Activated CD4-positive, alpha-beta T cell treated with anti-CD3 and anti-CD28 coated beads, Interleukin-2, Interleukin-6, amounts not matched to agents 100 ng/mL and 50 ng/mL, durations not matched to agents 16 hours and 8 hours (primary cell): ENCODE results near the gene ADAMTSL3.
A peak's percentile ranks its signal among the peaks of the same experiment; 100 is the strongest.
"Not testable (repeated sequence)": the region's sequence is repeated elsewhere in the genome, so short reads cannot be mapped to it uniquely, and the experiment has no call there.

Source experiments
- DNase-seq: peaks from one replicate; pipeline ENCODE4 v3.0.0-alpha.2; 2020

The ADAMTSL3 gene

DNA sequence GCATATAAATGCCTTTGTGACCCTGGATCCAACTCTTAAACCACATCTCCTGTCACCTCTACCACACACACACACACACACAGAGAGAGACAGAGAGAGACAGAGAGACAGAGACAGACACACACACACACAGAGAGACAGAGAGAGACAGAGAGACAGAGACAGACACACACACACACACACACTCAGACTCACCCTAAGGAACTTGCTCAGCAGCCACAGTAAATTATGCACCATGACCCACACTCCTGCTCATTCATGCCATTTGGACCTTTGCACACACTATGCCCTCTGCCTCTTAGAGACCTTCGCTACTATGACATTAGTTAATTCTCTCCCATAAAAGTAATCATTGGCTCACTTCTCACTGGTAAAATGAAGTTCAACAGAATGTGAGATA lies 275.7 kb downstream of the ADAMTSL3 start:
- DNase-seq: no peak

DNA sequence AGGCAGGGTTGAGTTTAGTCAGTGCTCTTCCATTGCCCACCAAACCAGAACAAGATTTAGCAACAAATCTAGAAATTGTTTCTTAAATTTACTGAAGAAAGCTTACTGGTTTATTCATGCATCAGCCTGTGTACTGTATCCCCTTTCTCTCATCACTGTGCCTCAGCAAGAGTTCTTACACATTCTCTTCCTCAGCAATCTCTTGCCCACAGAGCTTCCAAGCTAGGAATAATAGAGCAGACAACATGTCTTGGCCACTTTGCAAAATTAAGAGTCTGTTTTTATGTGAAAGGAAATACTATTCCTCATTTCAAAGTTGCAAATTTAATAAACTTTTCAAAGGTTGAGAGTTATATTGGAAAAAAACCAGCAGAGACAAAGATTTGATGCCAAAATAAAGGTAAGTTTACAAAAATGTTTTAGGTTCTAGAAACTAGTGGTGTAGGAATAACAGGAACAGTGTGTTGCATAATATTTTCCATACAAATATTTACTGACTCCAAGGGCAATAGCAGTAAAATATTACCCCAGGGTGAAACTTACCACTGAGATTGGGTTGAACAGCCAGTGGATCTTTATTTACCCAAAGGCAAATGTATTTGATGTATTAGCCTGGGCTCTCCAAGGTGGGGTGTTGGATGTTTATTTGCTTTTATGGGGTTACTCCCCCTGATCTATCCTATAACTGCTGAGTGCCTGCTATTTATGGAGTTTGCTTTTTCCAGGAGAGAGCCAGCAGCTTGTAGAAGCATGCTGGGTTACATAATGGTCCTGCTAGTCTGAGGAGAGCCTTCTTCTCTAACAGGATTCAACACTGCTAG lies 276.7 kb downstream of the ADAMTSL3 start:
- DNase-seq: no peak

DNA sequence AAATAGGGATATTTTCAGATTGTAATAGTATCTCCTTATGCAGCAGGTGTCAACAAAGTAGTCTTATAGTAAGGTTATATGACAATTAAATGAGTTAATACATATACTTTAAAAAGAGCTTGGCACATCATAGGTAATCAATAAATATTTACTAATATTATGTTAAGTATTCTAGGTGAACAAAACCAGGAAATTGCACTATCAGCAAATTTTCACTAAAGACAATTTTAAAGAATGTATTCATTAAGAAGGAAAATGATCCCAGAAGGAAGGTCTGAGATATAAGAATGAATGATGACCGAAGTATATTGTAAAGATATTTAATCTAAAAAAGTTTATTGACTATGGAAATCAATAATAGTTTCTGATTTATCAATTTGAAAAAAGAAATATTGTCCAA lies 281.9 kb downstream of the ADAMTSL3 start:
- DNase-seq: no peak

DNA sequence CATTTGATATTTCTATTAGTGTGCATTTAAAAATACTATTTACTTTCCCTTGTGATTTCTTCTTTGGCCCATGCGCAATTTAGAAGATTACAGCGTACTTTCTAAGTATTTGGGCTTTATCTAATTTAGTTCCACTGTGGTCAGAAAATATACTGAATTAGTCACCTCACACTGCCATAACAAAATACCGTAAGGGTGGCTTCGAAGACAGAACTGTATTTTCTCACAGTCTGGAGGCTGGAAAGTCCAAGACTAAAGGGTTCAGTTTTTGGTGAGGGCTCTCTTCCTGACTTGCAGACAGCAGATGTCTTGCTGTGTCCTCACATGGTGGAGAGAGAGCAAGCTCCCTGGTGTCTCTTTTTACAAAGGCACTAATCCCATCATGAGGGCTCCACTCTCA lies 286.2 kb downstream of the ADAMTSL3 start:
- no peak for DNase-seq

DNA sequence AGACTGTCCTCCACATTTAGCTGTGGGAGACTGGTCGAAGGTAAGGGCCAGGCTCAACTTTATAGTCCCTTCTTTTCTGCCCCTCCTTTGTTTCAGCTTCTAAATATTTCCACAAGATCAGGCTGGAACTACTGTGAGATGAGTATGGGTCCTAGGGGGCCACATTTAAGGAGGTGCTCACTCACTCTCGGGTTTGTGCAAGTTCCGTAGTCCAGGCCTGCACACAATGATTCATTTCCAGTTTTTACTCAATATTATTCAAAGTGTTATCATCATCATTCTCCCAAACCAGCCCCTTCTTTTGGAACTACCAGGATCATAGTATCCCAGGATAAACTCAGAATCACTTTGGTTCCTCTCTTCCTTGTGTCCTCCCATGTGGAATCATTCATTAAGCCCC lies 289.1 kb downstream of the ADAMTSL3 start:
- no peak for DNase-seq

DNA sequence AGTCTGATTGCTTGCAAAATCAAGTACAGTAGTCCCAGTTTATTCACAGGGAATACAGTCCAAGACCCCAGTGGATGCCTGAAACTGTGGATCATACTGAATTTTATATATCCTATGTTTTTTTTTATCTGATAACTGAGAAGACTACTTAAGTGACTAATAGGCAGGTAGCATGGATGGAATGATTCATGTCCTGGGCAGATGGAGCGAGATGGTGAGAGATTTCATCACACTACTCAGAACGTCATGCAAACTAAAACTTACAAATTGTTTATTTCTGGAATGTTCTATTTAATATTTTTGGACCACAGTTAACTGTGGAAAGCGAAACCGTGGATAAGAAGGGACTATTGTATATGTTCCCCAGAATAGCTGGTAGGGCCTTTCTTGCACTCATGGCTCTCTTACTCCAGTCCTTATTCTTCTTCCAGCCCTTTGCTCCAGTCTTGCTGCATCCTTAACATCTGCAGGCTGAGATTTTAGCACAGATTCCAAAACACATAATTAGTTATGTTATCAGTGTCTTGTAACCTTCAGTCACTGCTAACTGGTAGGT lies 290.0 kb downstream of the ADAMTSL3 start:
- no peak for DNase-seq

DNA sequence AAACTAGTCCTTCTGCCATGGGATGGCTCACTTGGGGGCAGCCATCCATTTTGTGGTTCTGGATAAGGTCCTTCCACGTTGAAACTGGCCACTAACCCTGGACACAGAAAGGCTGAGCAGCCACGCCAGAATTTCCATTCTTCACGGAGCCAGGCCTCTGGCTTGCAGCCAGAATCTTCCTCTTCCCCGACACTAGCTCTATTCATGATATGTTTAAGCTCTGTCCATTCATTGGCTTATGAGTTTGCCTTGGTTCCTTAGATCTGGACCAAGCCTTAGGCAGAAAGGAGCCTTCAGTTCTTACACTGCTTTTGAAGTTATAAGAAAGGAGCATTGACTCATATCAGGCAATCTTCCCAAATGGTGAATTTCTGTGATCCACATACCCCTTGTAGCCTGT lies 293.2 kb downstream of the ADAMTSL3 start:
- no peak for DNase-seq

DNA sequence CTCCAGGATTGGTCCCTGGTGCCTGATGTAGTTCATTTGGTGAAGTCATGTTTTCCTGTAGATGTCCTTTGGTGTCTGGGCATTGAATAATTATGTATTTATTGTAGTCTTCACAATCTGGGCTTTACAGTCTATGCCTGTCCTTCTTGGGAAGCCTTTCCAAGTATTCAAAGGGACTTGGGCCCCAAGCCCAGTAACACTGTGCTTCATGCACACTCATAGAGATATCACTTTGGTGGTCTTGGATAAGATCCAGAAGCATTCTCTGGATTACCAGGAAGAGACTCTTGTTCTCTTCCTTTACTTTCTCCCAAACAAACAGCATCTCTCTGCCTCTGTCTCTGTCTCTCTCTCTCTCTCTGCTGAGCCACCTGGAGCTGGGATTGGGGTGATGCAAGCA lies 300.6 kb downstream of the ADAMTSL3 start:
- no peak for DNase-seq

DNA sequence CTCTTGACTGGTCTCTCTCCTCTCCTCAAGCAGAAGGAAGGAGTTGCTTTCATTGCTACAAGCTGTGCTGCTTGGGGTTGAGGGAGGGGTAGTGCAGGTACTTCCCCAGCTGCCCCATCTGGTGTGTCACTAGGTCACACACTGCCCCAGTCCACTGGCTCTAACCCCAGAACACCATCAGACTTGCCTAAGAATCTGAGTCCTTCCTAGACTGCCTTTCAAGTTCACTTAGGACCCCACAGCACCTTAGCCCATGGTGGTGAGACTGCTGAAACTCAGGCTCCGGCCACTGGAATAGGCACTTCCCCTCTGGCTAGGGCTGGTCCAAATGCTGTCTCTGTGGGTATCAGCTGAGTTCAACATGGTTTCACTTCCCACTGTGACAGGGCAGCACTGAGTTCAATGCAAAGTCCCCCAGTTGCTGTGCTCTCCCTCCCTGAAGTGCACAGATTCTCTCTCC lies 301.9 kb downstream of the ADAMTSL3 start:
- no peak for DNase-seq

DNA sequence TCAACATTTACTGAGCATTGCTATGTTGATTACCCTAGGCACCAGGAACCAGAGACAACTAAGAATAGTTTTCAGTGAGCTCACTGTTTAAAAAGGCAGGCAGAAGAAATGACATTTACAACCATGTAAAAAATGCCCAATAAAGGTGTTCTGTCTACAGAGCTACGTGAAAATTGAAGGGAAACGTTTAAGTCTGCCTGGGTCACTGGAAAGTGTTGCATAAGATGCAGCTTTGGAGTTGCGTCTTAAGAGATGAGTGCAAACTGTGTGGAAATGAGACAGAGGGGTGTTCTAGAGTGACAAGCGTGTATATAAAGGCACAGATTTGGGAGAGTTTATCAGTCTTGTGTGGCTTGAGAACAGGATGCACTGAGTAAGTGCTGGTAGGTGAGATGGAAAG lies 303.0 kb downstream of the ADAMTSL3 start:
- no peak for DNase-seq

DNA sequence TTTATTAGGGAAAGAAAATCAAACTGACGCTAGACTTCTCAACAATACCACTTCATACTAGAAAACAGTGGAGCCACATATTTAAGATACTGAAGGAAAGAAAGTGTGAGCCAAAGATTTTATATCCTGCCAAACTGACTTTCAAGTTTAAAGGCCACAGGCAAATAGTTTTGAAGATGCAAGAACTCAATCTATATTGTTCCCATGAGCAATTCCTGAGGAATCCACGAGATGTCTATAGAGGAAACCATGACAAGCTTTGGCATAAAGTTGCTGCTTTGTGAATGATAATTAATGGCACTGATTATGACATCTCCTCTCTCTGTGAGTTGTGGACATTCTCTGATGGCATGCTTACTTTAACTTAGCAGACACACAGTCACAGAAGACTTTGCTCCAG lies 305.6 kb downstream of the ADAMTSL3 start:
- no peak for DNase-seq

DNA sequence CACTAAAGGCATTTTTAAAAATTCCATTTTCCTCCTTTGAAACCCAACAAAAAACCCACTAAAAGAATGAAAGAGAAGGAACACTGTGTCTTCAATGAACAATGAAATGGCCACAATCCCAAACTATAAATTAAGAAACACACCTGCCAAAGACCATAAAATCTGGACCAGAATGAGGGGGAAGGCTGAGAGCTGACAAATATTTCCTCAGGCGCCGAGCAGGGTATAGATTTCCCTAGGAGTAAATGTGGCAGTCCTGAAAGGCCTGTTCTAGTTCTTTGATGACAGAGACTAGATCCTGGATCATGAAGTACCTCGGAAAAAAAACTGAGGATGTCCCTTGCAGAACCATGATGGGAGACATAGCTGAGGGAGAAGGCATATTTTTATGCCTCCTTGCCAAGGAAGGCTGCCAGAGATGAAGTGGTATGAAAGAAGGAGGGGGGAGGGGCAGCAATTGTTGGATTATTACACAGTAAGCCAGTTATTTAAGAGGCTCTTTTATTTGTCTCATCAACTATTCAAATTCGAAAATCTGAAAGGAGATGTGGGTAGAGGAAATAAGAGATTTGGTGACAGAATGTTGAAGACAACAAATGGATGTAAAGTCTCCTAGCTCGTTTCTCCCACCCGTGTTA lies 306.4 kb downstream of the ADAMTSL3 start:
- DNase-seq: no peak

DNA sequence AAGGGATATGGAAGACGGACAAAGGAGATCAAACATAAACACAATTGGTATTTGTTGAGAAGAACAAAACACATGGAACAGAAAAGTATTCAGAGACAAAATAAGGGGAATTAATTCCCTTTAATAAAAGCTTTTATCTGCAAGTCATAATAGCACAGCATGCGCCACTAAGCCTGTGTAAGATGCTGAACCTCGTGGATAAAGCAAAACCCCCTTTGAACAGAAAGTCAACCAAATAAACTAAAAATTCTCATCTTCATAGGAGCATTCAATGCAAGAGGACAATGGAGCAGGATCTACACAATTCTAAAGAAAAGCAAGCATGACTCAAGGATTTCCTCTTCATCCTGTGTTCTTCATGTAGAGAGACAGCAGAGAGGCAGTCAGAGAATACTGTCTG lies 307.4 kb downstream of the ADAMTSL3 start:
- DNase-seq: no peak

DNA sequence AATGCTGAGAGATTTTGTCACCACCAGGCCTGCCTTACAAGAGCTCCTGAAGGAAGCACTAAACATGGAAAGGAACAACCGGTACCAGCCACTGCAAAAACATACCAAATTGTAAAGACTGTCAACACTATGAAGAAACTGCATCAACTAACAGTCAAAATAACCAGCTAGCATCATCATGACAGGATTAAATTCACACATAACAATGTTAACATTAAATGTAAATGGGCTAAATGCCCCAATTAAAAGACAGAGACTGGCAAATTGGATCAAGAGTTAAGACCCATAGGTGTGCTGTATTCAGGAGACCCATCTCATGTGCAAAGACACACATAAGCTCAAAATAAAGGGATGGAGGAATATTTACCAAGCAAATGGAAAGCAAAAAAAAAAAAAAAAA lies 311.0 kb downstream of the ADAMTSL3 start:
- not testable (repeated sequence) for DNase-seq

DNA sequence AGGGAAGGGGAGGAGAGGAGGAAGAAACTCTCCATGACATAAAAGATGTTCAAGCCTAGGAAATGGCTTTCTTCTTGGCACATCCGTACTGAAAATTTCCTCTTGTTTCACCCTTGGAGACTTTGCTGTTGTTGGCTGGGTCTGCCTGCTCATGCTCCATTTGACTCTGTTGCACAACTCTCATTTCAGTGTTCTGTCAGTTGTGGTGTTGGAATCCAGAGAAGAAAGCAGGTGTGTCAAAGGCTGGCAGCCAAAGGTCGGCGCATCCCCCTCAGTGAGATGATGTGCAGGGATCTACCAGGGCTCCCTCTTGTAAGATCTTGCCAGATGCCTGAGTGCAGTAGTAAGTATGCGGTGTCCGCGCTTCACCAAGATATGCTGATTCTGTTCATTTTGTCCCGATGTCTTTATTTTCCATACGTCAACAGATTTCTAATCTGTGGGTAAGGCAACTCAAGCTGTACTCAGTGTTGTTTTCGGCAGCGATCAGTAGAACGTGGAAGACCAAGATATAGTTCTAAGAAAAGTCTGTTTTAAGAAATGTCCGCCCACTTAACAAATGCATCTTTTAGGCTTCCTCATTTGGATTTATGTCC lies 316.5 kb downstream of the ADAMTSL3 start:
- DNase-seq: no peak

DNA sequence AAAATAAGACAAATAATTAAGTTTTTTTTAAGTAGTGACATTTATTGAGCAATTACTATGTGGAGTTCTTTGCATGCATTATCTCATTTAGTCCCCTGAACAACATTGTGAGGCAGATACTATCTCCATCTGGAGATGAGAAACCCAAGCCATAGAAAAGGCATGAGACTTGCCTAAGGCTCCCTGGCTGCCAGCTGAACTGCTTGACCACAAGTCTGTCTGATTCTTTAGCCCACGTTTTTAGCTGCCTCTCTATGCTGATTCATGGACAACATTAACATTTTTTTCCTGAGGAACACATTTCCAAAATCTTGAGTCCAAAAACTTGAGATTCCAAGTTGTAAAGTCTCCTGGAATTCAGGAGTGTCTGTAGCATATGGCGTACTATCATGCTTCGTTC lies 318.1 kb downstream of the ADAMTSL3 start:
- no peak for DNase-seq

DNA sequence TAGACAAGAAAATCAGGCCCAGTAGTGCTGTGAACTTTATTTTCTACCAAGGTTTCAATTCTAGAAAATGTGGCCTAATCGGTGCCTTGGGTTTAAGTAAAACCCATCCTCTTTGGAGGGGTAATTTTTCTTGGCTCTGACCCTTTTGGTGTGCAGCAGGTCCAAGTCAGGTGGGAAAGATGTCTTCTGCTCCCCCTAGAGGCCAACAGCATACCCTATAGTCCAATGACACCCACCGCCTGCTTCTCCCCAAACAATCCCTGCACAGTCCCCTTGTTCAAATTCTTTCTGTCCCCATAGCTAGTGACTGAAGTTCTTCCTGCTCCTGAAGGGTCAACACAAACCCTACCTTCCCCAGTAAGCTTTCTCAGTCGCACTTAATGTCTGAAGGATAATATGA lies 319.9 kb downstream of the ADAMTSL3 start:
- peak; percentile 35 for DNase-seq

DNA sequence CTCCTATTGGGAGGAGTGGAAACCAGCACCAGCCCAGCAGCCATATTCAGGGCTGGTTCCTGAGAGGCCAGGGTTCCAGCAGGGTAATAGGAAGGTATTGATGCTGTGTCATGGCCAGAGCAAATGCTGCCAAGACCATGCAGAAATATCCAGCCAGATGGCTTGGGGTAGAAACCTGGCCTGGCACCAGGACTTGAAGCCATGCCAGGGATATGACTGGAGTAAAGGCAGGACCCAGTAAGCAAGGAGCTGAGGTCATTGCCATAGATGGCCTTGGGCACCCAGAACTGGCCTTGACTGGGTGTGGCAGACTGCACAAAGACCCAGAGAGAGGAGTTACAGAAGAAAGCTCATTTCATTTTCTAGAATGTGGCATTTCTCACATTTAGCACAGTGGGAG lies 324.1 kb downstream of the ADAMTSL3 start:
- no peak for DNase-seq

DNA sequence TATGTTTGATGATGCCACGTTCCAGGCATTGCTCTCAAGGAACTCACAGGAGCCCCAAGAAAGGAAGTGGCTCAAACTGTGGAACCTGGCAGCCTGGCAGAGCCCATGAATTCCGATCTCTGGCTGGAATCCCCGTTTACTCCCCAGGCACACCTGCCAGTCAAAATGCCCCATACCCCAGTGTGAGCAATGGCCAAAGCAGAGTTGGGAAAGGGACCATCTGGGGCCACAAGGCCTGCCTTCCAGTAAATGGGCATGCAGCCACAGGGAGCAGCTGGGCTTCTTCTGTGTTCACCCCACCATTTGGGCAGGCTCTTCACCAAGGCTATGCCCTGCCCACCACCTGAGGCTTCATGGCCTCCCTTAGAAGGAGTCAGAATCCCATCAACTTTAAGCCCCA lies 324.7 kb downstream of the ADAMTSL3 start:
- no peak for DNase-seq

DNA sequence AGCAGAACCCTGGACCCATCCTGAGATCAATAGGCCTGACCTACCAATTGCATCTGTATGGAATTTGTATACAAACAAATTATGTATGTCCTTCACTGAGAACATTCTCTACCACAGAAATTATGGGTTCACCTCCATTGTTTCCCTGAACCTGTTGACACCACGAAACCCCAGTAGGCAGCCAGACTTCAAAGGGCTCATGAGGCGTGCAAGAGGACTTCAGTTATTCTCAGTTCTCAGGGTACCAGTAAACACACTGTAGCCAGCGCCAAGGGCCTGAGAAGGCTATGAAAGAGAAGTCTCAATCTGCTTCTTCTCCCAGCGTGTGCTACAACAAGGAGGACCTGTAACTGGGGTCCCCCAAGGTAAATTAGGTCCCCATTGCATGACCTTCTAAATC lies 326.7 kb downstream of the ADAMTSL3 start:
- DNase-seq: no peak

DNA sequence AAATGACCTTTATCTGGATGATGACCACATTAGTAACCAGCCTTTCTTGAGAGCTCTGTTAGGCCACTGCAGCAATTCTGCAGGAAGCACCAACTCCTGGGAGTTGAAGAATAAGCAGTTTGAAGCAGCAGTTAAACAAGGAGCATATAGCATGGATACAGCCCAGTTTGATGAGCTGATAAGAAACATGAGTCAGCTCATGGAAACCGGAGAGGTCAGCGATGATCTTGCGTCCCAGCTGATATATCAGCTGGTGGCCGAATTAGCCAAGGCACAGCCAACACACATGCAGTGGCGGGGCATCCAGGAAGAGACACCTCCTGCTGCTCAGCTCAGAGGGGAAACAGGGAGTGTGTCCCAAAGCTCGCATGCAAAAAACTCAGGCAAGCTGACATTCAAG lies 328.8 kb downstream of the ADAMTSL3 start:
- no peak for DNase-seq

DNA sequence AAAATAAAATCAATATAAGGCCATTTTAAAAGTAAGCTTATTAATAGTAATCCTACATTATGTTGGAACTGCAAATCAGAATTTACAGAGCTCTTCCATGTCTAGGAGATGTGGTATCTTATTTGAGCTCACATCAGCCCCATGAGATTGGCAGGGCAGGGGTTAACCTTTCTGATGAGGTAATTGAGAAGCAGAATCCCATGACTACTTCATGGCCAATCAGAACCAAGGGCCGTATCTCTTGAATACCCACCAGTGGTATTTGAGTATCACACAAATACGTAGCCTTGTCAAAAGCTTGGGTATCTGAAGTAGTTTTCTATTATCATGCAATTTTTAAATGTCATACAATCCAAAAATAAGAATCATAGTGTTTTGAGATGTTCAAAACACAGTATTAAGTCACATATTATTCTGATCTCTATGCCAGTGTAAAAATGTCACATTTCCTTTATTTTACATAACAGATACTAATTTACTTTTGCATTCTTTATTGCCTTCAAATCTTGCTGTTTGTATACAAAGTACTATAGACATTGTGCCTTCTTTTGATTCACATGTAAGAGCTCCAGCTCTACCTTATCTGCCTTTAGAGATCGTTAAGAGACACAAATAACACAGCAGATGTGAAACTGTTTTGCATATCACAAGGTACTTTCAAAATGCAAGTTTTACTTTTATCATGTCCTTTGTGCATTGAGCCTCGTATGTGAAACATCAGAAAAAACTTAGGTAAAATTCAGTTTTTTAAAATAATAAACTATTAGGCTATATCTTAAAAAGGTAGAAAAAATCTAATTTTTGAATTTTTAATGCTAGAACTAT lies 329.9 kb downstream of the ADAMTSL3 start:
- DNase-seq: no peak

DNA sequence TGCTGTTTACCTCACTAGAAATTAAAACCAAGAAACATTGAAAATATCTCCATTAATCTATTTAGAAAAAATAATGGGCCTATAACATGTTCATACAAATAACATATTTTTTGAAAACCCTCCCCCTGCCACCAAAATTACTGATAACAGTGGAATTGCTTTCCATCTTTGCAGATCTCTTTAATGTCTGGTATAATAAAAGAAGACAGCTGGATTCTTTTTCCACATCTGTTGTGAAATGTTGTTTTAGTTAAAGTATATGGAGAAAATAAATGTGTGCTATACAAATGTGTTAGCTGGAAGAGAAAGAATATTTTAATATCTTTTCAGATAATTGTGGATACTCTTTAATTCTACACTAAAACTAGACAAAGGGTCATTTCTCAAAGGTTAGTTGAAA lies 330.7 kb downstream of the ADAMTSL3 start:
- DNase-seq: no peak
